ENCODE results near the gene FOXN3.

- TF ChIP-seq CTCF (IDR thresholded peaks at IDR 0.05), result no peak
- TF ChIP-seq, protein P1, sequence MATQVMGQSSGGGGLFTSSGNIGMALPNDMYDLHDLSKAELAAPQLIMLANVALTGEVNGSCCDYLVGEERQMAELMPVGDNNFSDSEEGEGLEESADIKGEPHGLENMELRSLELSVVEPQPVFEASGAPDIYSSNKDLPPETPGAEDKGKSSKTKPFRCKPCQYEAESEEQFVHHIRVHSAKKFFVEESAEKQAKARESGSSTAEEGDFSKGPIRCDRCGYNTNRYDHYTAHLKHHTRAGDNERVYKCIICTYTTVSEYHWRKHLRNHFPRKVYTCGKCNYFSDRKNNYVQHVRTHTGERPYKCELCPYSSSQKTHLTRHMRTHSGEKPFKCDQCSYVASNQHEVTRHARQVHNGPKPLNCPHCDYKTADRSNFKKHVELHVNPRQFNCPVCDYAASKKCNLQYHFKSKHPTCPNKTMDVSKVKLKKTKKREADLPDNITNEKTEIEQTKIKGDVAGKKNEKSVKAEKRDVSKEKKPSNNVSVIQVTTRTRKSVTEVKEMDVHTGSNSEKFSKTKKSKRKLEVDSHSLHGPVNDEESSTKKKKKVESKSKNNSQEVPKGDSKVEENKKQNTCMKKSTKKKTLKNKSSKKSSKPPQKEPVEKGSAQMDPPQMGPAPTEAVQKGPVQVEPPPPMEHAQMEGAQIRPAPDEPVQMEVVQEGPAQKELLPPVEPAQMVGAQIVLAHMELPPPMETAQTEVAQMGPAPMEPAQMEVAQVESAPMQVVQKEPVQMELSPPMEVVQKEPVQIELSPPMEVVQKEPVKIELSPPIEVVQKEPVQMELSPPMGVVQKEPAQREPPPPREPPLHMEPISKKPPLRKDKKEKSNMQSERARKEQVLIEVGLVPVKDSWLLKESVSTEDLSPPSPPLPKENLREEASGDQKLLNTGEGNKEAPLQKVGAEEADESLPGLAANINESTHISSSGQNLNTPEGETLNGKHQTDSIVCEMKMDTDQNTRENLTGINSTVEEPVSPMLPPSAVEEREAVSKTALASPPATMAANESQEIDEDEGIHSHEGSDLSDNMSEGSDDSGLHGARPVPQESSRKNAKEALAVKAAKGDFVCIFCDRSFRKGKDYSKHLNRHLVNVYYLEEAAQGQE (IDR thresholded peaks at IDR 0.05; ENCODE audit: insufficient read depth in 1 of 2, low read depth in 2 of 2, low read length in 1 of 2), result no peak
- no peak for TF ChIP-seq POLR2AphosphoS5 (IDR thresholded peaks at IDR 0.05; ENCODE audit: low read depth, low read length)
- TF ChIP-seq TCF7L2 (IDR thresholded peaks at IDR 0.05; ENCODE audit: low read depth, low read length), result no peak
These were observed 15.3 kb downstream of the FOXN3 start for GRCh38 chr14:89401761-89402160.
